ENCODE data around the gene CST5. TPM values are rescaled to one million over a fixed set of nuclear protein-coding genes. Genes with fewer than 3 reads are reported as not detected.
"Not testable (repeated sequence)": the region's sequence is repeated elsewhere in the genome, so short reads cannot be mapped to it uniquely, and the experiment has no call there.

The CST5 gene
- total and polyA plus RNA-seq, 7 donors, result not detected

GRCh38 chr20:23867152-23867776 is 12.3 kb downstream of the CST5 start:
- H3K36me3 ChIP-seq, result no peaks in the 10 kb centered on the region
- H3K27me3 ChIP-seq, result no peaks in the 10 kb centered on the region
- DNase-seq, result no peak
- no peaks in the 10 kb centered on the region for H3K9me3 ChIP-seq
- H3K27ac ChIP-seq, result no peak overlapping the region
- H3K4me3 ChIP-seq, result no peak overlapping the region
- TF ChIP-seq POLR2AphosphoS5 (IDR thresholded peaks at IDR 0.05) (no peak), CTCF (IDR thresholded peaks at IDR 0.05) (no peak), POLR2A (IDR thresholded peaks at IDR 0.05) (no peak), EP300 (IDR thresholded peaks at IDR 0.05) (no peak)
- 43 to 68% methylated on average over 9 of the region's 9 CpGs for WGBS, 2 donors
- H3K4me1 ChIP-seq, result no peaks in the 10 kb centered on the region
- intact Hi-C loops (cut with DNase I), result no loop called here

GRCh38 chr20:23860771-23861170 is 18.8 kb downstream of the CST5 start:
- H3K27ac ChIP-seq; H3K36me3 ChIP-seq; H3K9me3 ChIP-seq; intact Hi-C loops (cut with DNase I); H3K27me3 ChIP-seq; DNase-seq; H3K4me1 ChIP-seq; H3K4me3 ChIP-seq: not testable (repeated sequence)
- WGBS, 2 donors, result 64 to 71% methylated on average over 9 of the region's 10 CpGs

- no peak overlapping the region for H3K27ac ChIP-seq
- WGBS, 2 donors, result 52 to 62% methylated on average over 9 of the region's 9 CpGs
These were observed 21.5 kb downstream of the CST5 start for GRCh38 chr20:23857962-23858595.

GRCh38 chr20:23856736-23857135 is 22.8 kb downstream of the CST5 start:
- no peaks in the 10 kb centered on the region for H3K9me3 ChIP-seq
- H3K27ac ChIP-seq, result no peak overlapping the region
- 66 to 84% methylated on average over 5 of the region's 5 CpGs for WGBS, 2 donors
- no peak for DNase-seq
- H3K27me3 ChIP-seq, result no peaks in the 10 kb centered on the region
- H3K36me3 ChIP-seq, result no peaks in the 10 kb centered on the region
- intact Hi-C loops (cut with DNase I), result no loop called here
- no peaks in the 10 kb centered on the region for H3K4me1 ChIP-seq
- no peak for TF ChIP-seq POLR2A (IDR thresholded peaks at IDR 0.05)
- no peak for TF ChIP-seq EP300 (IDR thresholded peaks at IDR 0.05)
- TF ChIP-seq POLR2AphosphoS5 (IDR thresholded peaks at IDR 0.05), result no peak
- TF ChIP-seq CTCF (IDR thresholded peaks at IDR 0.05), result no peak
- H3K4me3 ChIP-seq, result no peak overlapping the region

More at GRCh38 chr20:23857962-23858595, 21.5 kb downstream of the CST5 start:
- Histone ChIP-seq H3K36me3 (no peaks in the 10 kb centered on the region), H3K9me3 (no peaks in the 10 kb centered on the region), H3K27me3 (no peaks in the 10 kb centered on the region), H3K4me1 (no peaks in the 10 kb centered on the region), H3K4me3 (no peak overlapping the region)
- DNase-seq, result no peak
- no peak for TF ChIP-seq EP300 (IDR thresholded peaks at IDR 0.05)
- TF ChIP-seq POLR2A (IDR thresholded peaks at IDR 0.05), result no peak
- TF ChIP-seq POLR2AphosphoS5 (IDR thresholded peaks at IDR 0.05), result no peak
- no peak for TF ChIP-seq CTCF (IDR thresholded peaks at IDR 0.05)
- intact Hi-C loops (cut with DNase I), result no loop called here

- no peak for DNase-seq
- Histone ChIP-seq H3K4me1 (no peaks in the 10 kb centered on the region), H3K36me3 (no peaks in the 10 kb centered on the region), H3K27ac (no peak overlapping the region), H3K27me3 (no peaks in the 10 kb centered on the region), H3K9me3 (no peaks in the 10 kb centered on the region), H3K4me3 (no peak overlapping the region)
- WGBS, 2 donors, result 82 to 90% methylated on average over 5 of the region's 5 CpGs
- TF ChIP-seq POLR2A (IDR thresholded peaks at IDR 0.05) (no peak), EP300 (IDR thresholded peaks at IDR 0.05) (no peak), CTCF (IDR thresholded peaks at IDR 0.05) (no peak), POLR2AphosphoS5 (IDR thresholded peaks at IDR 0.05) (no peak)
- intact Hi-C loops (cut with DNase I), result no loop called here
These were observed 23.3 kb downstream of the CST5 start for GRCh38 chr20:23856226-23856625.

Measured in sigmoid colon (tissue), 7 donors.